GM21723 (cell line): ENCODE results near the gene MYO5A.
"Not testable (repeated sequence)": the region's sequence is repeated elsewhere in the genome, so short reads cannot be mapped to it uniquely, and the experiment has no call there.

Experiments used
- ATAC-seq: cut with Tn5 transposase; IDR thresholded peaks from one replicate; pipeline ENCODE4 v1.9.1; 2021; ENCODE audit warnings: mild to moderate bottlenecking, moderate library complexity; ENCODE audit not compliant: unreplicated experiment

MYO5A gene

GRCh38 chr15:52509500-52510245, 19.0 kb downstream of the MYO5A start:
- ATAC-seq: no peak

GRCh38 chr15:52506549-52506948, 22.1 kb downstream of the MYO5A start:
- no peak for ATAC-seq

GRCh38 chr15:52505151-52505550, 23.5 kb downstream of the MYO5A start:
- no peak for ATAC-seq

GRCh38 chr15:52503788-52504496, 24.7 kb downstream of the MYO5A start:
- ATAC-seq: peak; percentile 72

- ATAC-seq: no peak
Measured at GRCh38 chr15:52502608-52503007, 26.1 kb downstream of the MYO5A start.

DNA sequence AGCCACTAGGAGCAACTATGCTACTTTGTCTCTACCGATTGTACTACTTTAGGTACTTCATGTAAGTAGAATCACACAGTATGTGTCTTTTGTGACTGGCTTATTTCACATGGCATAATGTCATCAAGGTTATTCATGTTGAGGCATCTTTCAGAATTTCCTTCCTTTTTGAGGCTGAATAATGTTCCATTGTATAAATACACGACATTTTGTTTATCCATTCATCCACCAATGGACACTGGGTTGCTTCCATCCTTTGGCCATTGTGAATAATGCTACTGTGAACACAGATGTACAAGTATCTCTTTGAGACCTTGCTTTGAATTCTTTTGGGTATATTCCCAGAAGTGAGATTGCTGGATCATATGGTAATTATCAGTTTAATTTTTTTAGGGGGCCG, 29.2 kb downstream of the MYO5A start:
- no peak for ATAC-seq

DNA sequence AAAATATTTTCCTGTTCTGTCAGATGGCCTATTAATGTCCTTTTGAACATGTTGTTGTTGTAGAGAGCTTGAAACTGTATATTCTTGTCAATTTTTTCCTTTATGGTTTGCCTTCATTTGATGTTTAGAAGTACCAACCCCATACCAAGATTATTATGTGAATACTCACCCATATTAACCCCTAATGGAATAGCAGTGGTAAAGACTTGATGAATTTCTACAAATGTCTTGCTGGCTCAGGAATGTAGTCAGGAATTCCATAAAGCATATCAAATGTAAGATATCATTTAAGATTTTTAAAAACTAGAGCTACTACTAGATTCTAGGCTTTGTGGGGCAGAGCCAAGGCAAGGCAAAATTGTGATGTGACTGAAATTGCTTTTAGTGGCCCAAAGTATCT, 30.0 kb downstream of the MYO5A start:
- ATAC-seq: no peak

DNA sequence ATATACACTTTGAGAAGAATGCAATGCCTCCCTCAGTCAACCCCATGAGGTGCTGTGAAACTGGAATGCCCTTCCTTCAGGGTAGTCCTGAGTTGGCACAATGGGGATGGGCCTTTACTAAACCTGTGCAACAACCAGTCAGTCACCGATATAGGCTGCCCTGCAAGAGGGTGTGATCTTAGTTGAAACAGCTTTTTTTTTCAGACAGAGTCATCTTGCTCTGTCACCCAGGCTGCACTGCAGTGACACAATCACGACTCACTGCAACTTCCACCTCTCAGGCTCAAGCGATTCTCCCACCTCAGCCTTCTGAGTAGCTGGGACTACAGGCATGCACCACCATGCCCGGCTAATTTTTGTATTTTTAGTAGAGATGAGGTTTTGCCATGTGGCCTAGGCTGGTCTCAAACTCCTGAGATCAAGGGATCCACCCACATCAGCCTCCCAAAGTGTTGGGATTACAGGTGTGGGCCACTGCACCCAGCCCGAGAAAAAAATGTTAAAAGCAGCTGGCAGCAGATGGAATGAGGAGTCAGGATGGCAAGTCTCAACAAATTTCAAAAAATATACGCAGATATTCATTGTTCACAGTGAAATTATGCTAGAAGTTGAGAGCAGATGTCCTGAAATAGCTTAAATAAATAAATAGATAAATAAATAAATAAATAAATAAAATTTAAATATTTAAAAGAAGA, 31.8 kb downstream of the MYO5A start:
- ATAC-seq: no peak

DNA sequence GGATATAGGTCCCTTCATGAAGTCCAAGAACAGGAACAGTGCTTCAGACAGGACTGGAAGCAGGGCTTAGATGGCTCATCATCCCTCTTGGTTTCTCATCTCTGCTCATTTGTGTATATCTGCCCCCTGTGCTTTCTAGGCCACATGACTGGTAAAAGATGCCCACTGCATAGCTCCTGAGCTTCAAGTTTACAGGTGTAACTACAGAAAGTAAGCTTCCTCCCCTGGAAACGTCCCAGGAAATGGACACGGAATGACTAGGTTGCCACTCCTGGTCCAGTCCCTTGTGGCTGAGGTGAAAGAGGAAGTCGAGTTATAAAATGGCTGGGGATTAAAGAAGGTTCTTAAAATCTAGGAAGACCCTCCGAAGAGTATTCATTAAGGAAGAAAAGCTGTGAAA, 32.5 kb downstream of the MYO5A start:
- ATAC-seq: no peak

- ATAC-seq: no peak
Measured at GRCh38 chr15:52495125-52495524, 33.6 kb downstream of the MYO5A start.

GRCh38 chr15:52493968-52494367, 34.7 kb downstream of the MYO5A start:
- ATAC-seq: no peak

GRCh38 chr15:52492132-52492531, 36.5 kb downstream of the MYO5A start:
- ATAC-seq: no peak

DNA sequence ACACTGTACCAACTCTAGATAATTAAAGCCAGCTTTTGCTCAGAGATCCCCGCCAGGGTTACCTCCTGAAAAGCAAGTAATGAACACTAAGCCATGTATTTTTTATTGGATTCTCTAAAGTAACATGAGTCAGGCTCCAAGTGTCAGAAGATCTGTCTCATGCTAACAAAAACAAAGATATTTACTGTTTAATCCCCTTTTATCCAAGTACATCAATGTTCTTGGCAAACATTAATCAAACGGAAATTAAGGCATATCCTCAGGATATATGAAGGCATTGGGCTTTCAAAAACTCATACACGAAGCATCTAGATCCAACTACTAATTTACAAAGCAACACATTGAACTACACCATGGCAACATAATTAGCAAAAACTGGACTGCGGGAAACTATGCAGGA, 37.2 kb downstream of the MYO5A start:
- ATAC-seq: no peak

DNA sequence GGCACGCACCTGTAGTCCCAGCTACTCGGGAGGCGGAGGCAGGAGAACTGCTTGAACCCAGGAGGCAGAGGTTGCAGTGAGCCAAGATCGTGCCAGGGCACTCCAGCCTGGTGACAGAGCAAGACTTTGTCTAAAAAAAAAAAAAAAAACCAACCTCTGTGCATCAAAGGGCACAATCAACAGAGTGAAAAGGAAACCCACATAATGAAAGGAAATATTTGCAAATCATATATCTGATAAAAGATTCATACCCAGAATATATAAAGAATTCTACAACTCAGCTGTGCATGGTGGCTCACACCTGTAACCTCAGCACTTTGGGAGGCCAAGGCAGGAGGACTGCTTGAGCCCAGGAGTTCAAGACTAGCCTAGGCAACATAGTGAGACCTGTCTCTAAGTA, 39.2 kb downstream of the MYO5A start:
- ATAC-seq: not testable (repeated sequence)

DNA sequence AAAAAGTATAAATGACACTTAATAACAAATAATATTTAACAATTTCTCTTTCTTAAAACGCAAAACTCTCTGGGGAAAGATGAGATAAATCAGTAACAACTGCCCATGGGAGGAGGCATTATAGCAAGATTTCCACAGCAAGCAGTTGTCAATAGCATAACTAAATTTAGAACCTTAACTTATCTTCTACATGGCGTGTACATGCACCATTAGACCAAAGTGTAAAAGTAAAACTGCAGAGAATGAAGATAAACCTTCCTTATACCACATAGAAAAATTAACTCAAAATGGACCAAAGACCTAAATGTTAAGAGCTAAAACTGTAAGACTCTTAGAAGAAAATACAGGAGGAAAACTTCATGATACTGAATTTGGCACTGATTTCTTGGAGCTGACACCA, 39.9 kb downstream of the MYO5A start:
- no peak for ATAC-seq

- no peak for ATAC-seq
Measured at GRCh38 chr15:52486003-52486996, 42.4 kb downstream of the MYO5A start.

DNA sequence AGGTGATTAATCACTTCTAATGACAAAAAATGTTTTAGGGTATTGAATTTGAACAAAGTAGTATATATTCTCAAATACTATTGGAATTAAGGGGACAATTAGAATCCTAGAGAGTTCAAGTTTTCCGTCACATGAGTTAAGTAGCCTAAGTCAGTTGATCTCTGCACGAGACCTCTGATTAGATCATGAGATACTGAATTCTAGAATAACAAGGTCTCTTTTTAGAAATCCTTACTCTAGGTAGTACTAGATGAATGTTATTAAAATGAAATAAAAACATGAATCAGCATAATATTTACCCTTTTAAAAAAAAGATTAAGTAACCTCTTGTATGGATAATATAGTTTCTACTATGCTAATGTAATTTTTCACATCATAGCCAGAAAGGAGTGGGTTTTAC, 43.4 kb downstream of the MYO5A start:
- ATAC-seq: no peak

DNA sequence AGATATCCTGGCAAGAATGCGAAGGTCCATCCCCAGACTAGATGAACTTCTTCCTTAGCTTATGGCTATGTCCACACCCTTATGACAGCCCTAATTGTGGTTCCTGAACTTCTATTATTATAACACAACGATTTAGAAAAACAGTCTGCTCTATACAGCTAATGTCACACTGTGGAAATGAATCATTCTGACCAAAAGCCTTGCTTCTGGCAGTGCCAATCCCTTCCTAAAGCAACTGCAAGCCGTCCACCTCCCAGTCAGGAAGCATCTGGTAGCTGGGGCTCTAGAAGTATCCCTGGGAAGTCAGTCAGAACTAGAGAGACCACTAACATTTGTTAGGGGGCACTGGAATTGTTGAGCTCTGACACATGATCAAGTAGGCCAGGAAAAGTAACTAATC, 45.0 kb downstream of the MYO5A start:
- no peak for ATAC-seq

DNA sequence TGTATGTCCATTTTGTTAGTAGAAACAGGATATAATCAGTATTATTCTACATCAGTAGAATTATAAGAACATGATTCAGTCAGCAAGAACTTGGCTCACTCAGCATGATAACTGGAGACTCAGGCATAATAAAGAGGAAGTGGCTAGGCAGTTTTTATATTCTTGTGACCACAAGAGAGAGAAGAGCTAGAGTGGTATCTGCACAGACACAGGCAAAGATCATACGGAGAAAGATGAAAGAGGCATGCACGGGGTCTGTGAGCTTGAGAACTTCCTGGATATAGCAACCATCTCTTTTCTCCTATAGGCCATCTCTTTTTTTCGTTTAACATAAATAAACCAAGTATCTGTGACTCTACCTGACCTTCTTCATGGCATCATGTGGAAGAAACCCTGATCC, 46.8 kb downstream of the MYO5A start:
- ATAC-seq: peak; percentile 99

DNA sequence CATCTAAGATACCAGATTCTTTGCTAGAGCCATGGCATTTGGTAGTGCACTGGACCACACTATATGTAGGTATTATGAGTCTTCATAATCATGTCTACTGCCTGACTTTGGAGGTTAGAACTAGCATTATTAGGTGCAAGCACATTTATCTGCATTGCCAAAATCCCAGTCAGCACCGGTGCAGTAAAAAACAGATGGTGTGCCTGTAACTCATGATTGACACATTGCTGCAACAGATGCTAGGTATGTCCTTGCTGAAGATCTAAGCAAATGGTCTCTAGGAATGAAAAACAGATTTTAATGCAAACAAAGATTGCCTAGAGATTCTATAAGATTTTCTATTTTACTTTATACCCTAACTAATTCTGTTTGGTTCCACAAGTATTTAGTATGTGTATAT, 47.7 kb downstream of the MYO5A start:
- no peak for ATAC-seq

- no peak for ATAC-seq
Measured at GRCh38 chr15:52466716-52467115, 62.0 kb downstream of the MYO5A start.
